Stimulated activated CD4-positive, alpha-beta T cell treated with anti-CD3 and anti-CD28 coated beads, Interleukin-1b, Interleukin-23, amount 100 ng/mL, for 4 hours (primary cell): ENCODE data around the gene PDGFD.

Experiments used
- DNase-seq, 2 donors: peaks; one replicate each; pipeline ENCODE4 v3.0.0-alpha.2; 2020; ENCODE audit warnings: low read depth in 2 of 2

PDGFD gene

GRCh38 chr11:103920933-103921332, 243.0 kb downstream of the PDGFD start:
- DNase-seq, result no peak

- no peak for DNase-seq
Observed at GRCh38 chr11:103920449-103920848, 243.5 kb downstream of the PDGFD start.

- no peak for DNase-seq
Observed at GRCh38 chr11:103910721-103911120, 253.2 kb downstream of the PDGFD start.

DNA sequence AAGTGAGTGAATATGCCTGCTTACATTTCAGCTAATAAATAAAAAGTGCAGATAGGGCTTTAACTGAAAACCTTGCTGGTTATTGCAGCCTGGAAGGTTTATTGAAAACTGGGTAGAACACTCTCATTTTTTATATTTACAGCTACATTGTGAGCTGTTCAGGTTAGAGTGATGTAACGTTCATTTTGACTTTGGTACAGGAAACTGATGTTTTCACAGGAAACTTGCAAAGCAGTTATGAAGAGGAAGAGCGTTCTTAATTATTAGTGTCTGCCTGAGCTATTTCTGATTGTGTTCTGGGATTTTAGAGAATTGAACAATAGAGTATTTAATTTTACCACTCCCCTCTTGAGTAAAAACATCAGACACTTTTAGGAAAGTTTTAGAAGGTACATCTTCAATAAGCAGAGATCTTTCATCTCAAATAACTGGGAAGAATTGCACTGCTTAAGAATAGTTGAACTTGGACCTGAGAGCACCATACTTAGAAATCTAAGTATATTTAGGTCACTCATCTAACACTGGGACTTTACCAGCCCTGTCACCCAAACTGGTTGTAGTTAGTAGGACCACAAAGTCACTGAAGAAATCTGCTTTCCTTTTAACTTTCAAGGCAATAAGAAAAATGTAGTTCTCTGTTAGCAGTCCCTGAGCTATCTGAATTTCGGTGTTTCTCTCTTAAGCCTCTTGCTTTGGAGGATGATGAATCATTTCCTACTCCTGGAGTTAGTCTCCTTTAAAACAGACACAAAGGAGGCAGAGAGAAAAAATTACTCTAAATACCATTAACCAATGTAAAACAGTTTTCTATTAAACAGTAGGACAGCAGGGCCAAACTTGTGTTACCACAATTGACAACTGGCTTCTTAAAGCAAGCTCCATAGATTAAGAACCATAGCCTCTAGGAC, 256.1 kb downstream of the PDGFD start:
- DNase-seq, result no peak

GRCh38 chr11:103907136-103907535, 256.8 kb downstream of the PDGFD start:
- no peak for DNase-seq

DNA sequence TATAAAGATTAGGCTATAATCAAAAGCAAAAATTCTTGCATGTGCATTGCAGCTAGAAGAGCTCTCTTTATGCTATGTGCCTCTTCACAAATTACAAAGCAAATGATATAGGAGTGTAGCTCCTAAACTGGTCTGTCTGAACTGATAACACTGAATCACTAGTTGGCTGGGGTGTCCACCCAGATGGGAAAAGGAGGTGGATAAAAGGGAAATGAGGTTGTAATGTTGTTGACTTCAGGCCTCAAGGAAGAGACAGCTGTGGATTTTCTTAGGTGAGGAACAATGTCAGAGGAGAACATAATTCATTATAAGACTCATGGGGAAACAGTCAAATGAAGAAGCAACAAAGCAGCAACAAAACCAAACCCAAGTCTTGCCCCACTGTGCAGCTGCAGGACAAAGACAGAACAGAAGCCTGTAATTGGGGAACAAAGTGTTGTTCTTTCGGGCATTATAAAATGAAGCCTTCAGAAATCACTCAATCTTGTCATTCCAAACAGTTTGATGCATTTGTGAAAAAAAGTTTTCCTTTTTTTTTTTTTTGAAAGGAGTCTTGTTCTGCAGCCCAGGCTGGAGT, 257.6 kb downstream of the PDGFD start:
- DNase-seq, result no peak

GRCh38 chr11:103904324-103904667, 259.7 kb downstream of the PDGFD start:
- no peak for DNase-seq

DNA sequence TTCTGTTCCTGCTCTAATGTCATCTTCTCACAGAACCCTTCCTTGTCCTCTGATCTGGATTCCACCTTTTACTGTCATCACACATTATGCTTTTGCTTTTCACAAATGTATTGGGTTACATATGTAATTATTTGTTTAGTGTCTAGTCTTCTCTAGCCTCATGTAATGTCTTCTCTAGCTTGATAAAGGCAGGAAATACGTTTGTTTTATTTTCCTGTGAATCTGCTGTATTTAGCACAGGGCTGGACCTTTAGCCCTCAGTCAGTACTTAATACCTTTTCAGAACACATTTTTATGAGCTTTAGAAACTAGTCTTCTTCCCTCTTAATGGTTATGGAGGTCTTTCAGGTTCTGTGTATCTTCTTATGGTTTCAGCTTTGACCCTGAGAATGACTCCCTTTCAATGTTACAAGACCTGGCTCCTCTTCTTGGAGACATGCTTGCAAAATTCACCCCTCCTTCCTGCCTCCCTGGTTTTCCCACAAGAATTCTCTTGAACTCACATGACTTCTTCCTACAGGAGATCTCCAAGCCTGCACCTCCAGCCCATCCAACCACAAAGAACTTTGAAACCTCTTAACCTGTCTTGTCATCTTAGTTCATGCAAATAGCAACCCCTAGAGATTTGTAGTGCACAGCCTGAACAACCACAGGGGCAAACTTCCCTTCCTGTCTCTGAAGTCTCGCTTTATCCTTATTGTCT, 260.2 kb downstream of the PDGFD start:
- no peak for DNase-seq

- no peak for DNase-seq
Observed at GRCh38 chr11:103902994-103903393, 261.0 kb downstream of the PDGFD start.

- DNase-seq, result no peak
Observed at GRCh38 chr11:103901656-103902055, 262.3 kb downstream of the PDGFD start.

GRCh38 chr11:103898577-103899336, 265.2 kb downstream of the PDGFD start:
- DNase-seq, result no peak

- DNase-seq, result no peak
Observed at GRCh38 chr11:103898065-103898464, 265.9 kb downstream of the PDGFD start.

- DNase-seq, result no peak
Observed at GRCh38 chr11:103897160-103897936, 266.6 kb downstream of the PDGFD start.

- no peak for DNase-seq
Observed at GRCh38 chr11:103895106-103895505, 268.8 kb downstream of the PDGFD start.

DNA sequence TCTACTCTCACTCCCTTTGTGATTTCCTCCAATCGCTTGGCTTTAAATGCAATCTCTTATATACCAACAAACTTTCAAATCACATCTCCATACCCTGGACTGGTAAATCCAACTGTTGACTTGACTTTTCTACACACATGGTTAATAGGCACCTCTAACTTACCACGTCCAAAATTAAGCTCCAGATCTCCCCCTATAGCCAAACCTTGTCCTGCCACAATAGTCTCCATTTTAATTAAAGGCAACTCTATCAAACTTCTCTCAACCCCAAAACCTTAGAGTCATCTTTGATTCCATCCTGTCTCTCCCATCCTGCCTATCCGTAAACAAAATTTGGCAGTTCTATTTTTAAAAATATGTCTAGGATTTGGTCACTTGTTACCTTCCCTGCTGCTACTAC, 269.3 kb downstream of the PDGFD start:
- DNase-seq, result no peak

- no peak for DNase-seq
Observed at GRCh38 chr11:103894034-103894433, 269.9 kb downstream of the PDGFD start.

DNA sequence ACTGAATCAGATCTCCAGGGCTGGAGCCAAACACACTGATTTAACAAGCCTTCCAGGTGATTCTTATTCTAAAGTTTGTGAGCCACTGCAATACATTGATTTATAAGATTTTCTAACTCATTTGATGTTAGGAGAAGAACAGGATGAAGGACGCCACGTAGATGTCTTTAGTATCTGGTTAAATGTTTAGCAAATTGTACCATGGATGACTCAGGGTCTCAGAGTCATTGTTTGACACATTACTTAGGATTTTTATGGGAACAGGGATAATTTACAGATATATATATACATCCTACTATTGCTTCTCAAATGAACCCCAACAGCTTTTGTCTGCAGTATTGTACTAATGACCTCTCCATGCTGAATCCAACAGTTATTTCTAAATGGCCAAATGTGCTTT, 270.6 kb downstream of the PDGFD start:
- no peak for DNase-seq

DNA sequence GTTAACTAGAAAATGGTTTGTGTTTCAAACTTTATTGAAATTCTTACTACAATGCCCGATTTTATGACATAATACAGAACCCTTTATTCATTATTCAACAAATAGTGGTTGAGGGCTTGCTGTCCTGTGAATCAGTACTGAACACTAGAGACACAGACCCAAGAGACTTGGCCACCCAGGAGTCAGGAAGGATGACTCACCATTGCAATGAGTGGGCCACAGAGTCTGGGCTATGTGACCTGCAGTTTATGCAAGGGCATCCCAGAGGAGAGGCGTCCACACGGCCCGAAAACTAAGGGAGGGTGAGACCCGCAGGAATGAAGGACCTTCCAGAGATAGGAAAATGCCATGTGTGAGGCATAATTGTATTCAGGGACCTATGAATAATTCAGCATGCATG, 271.3 kb downstream of the PDGFD start:
- DNase-seq, result no peak

DNA sequence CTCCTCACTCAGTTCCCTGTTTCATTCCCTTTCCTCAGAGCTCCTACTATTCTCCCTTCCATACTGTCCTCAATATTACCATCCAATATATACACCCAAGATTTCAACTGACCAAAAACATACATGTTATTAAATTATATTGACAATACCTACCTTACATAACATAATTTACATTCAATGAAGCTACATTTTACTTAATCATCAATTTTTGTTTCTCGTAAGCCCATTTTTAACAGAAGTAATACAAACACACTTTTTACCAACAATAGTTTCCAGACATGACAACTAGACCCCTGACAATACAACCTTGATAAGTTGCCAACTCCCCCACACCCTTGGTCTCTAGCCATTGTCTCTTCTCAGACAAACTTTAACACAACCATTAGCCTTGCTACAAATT, 273.3 kb downstream of the PDGFD start:
- DNase-seq, result no peak

- DNase-seq, result no peak
Observed at GRCh38 chr11:103889679-103890078, 274.3 kb downstream of the PDGFD start.

DNA sequence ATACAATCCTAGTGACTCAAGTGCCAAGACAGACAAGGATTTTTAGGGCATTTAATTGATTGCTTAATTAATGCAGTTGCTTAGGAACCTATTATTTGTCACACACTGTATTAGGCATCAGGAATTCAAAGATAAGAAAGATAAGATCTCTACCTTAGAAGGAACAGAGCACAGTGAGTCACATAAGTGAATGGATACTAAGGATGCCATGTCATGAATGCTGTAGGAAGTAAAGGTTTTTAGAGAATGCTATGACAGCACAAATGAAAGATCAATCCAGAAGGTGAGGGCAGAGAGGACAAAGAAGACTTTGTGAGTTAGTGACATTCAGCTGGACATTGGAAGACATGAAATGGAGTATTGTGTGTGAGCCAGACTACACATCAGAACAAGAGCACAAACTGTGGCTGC, 275.4 kb downstream of the PDGFD start:
- no peak for DNase-seq
